Liver (tissue), 9 donors: ENCODE measurements around the gene NCKIPSD. TPM values are rescaled to one million over a fixed set of nuclear protein-coding genes. Genes with fewer than 3 reads are reported as not detected.

Experiments used
- DNase-seq: peaks from one replicate; pipeline ENCODE4 v3.0.0-alpha.2; 2017; ENCODE audit warnings: low spot score
- H3K27ac ChIP-seq, 2 donors: one replicate each; pipeline ENCODE4 v1.7.0; 2013; ENCODE audit warnings: inconsistent platforms in 2 of 2, low read length in 2 of 2, control low read depth in 1 of 2, low read depth in 1 of 2, mild to moderate bottlenecking in 1 of 2
- H3K27me3 ChIP-seq, 4 donors: one replicate each; pipeline versions ENCODE4 v1.6.1 to v1.7.0; 2013; ENCODE audit warnings: low read length in 3 of 4, inconsistent platforms in 1 of 4, mild to moderate bottlenecking in 1 of 4, moderate library complexity in 1 of 4; ENCODE audit not compliant: control insufficient read depth in 4 of 4, insufficient read depth in 4 of 4
- H3K36me3 ChIP-seq, 4 donors: one replicate each; pipeline versions ENCODE4 v1.6.1 to v1.7.0; 2013; ENCODE audit warnings: low read length in 3 of 4, mild to moderate bottlenecking in 3 of 4, low read depth in 1 of 4, moderate library complexity in 1 of 4; ENCODE audit not compliant: control insufficient read depth in 4 of 4, insufficient read depth in 3 of 4
- H3K4me1 ChIP-seq, 4 donors: one replicate each; pipeline versions ENCODE4 v1.6.1 to v1.7.0; 2013; ENCODE audit warnings: low read length in 3 of 4, mild to moderate bottlenecking in 3 of 4, moderate library complexity in 1 of 4; ENCODE audit not compliant: control insufficient read depth in 4 of 4, insufficient read depth in 4 of 4
- H3K4me3 ChIP-seq, 3 donors: one replicate each; pipeline versions ENCODE4 v1.6.1 to v1.7.0; 2013; ENCODE audit warnings: low read length in 3 of 3, control low read depth in 1 of 3, low read depth in 1 of 3, mild to moderate bottlenecking in 1 of 3
- H3K9ac ChIP-seq, 2 donors: one replicate each; pipeline ENCODE4 v1.7.0; 2013; ENCODE audit warnings: low read length in 2 of 2, mild to moderate bottlenecking in 2 of 2, moderate library complexity in 2 of 2, control low read depth in 1 of 2, low read depth in 1 of 2
- H3K9me3 ChIP-seq, 4 donors: one replicate each; pipeline versions ENCODE4 v1.6.1 to v1.7.0; 2013; ENCODE audit warnings: low read length in 3 of 4; ENCODE audit not compliant: control insufficient read depth in 4 of 4
- EGR1 ChIP-seq, 2 donors: IDR thresholded peaks; 2 replicates each; pipeline ENCODE4 v1.6.1; 2016 to 2018; ENCODE audit warnings: antibody characterized with exemption in 2 of 2, low read depth in 2 of 2
- FOXA1 ChIP-seq: IDR thresholded peaks from 2 replicates; pipeline ENCODE4 v1.6.1; 2016; ENCODE audit warnings: antibody characterized with exemption
- FOXA2 ChIP-seq: IDR thresholded peaks from 2 replicates; pipeline ENCODE4 v1.6.1; 2016; ENCODE audit warnings: antibody characterized with exemption
- GABPA ChIP-seq, 2 donors: IDR thresholded peaks in 1 of 2; conservative IDR thresholded peaks in 1 of 2; 2 replicates each; pipeline ENCODE4 v1.6.1; 2016; ENCODE audit warnings: antibody characterized with exemption in 2 of 2, mild to moderate bottlenecking in 1 of 2, moderate library complexity in 1 of 2
- HNF4A ChIP-seq, 2 donors: conservative IDR thresholded peaks; 2 replicates each; pipeline ENCODE4 v1.6.1; 2016; ENCODE audit warnings: antibody characterized with exemption in 2 of 2, mild to moderate bottlenecking in 2 of 2
- HNF4G ChIP-seq: IDR thresholded peaks from 2 replicates; pipeline ENCODE4 v1.6.1; 2016; ENCODE audit warnings: antibody characterized with exemption
- JUND ChIP-seq, 2 donors: IDR thresholded peaks; 2 replicates each; pipeline ENCODE4 v1.6.1; 2016; ENCODE audit warnings: antibody characterized with exemption in 2 of 2
- MAX ChIP-seq: IDR thresholded peaks from 2 replicates; pipeline ENCODE4 v1.6.1; 2016; ENCODE audit warnings: antibody characterized with exemption
- NR2F2 ChIP-seq: IDR thresholded peaks from 2 replicates; pipeline ENCODE4 v1.6.1; 2016; ENCODE audit warnings: antibody characterized with exemption
- RAD21 ChIP-seq, 2 donors: IDR thresholded peaks; 2 replicates each; pipeline ENCODE4 v1.6.1; 2016; ENCODE audit warnings: antibody characterized with exemption in 2 of 2, mild to moderate bottlenecking in 2 of 2
- REST ChIP-seq: IDR thresholded peaks from 2 replicates; pipeline ENCODE4 v1.6.1; 2016; ENCODE audit warnings: antibody characterized with exemption, mild to moderate bottlenecking
- RXRA ChIP-seq, 2 donors: IDR thresholded peaks; 2 replicates each; pipeline ENCODE4 v1.6.1; 2017 to 2018; ENCODE audit warnings: antibody characterized with exemption in 2 of 2, mild to moderate bottlenecking in 1 of 2
- SP1 ChIP-seq: IDR thresholded peaks from 2 replicates; pipeline ENCODE4 v1.6.1; 2018; ENCODE audit warnings: antibody characterized with exemption, mild to moderate bottlenecking
- TAF1 ChIP-seq: conservative IDR thresholded peaks from 2 replicates; pipeline ENCODE4 v1.6.1; 2016; ENCODE audit warnings: antibody characterized with exemption, mild to moderate bottlenecking
- YY1 ChIP-seq: IDR thresholded peaks from 2 replicates; pipeline ENCODE4 v1.6.1; 2016; ENCODE audit warnings: antibody characterized with exemption, mild to moderate bottlenecking
- ZBTB33 ChIP-seq: IDR thresholded peaks from 2 replicates; pipeline ENCODE4 v1.6.1; 2016; ENCODE audit warnings: antibody characterized with exemption
- WGBS: extraction: QIAGEN DNeasy Blood & Tissue Kit; methylation state at CpG from one replicate; pipeline ENCODE4 v1.1.7; 2013; 5-methylcytosine and 5-hydroxymethylcytosine counted together
- polyA plus RNA-seq, 2 donors: library from polyadenylated mRNA; stranded (reverse) in 1 of 2; unstranded in 1 of 2; fragments of 200-250 nt in 1 of 2; fragments of >200 nt in 1 of 2; fragmentation: Nextera tagmentation in 1 of 2; extraction: Ambion mirVana in 1 of 2; gene quantifications; one replicate each; pipeline versions ENCODE4 v1.2.1 to v1.2.3, GENCODE V29; 2013 to 2015
- total RNA-seq, 2 donors: library from RNA; depleted of rRNA; stranded (reverse); fragments of >200 nt; gene quantifications; one replicate each; pipeline ENCODE4 v1.2.3, GENCODE V29; 2014
- TF ChIP-seq, protein P1 (sequence below): fragments of 150-350 bp; IDR thresholded peaks from 2 replicates; pipeline ENCODE4 v1.5.1; 2017; ENCODE audit warnings: improper control_type of control experiment, low read depth, low read length; ENCODE audit not compliant: missing input control
- TF ChIP-seq, protein P2 (sequence below): IDR thresholded peaks from 2 replicates; pipeline ENCODE4 v1.6.1; 2016; ENCODE audit warnings: antibody characterized with exemption
- donor health status: healthy.
- donor health status: healthy.
- donor health status: healthy.
- donor health status: healthy.
- donor health status: healthy.

NCKIPSD gene
- total and polyA plus RNA-seq, 4 donors, result 5.9 to 12.9 (median 8.7) TPM

DNA sequence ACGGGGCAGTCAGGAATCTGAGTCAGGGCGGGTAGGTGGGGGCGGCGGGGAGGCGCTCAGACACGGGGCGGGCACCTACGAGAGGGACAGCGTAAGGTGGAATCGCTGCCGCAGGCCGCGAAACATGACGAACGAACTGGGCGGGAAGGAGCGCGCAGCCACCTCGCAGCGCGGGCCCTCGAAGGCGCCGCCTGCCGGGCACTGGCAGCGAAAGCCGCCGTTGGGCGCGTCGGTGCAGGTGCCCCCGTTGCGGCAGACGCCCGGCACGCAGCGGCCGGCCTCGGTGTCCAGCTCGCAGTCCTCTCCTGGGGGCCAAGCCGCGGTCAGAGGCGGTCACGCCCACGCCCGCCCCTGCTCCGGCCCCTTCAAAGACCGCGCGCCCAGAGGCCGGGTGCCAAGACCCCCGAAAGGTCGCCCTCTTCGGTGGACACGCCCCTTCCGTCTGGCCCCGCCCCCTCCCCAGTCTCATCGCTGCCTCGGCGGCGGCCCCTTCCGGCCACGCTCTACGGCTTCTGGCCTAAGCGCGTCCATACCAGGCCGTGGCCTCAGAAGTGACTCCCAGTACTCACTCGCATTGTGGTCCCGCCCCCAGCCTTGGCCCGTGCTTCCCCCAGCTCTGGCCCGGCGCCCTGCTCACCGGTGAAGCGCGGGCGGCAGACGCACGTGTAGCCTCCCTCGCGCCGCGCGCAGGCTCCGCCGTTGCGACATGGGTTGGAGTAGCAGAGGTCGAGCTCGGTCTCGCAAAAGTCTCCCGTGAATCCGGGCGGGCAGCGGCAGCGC, 29.5 kb downstream of the NCKIPSD start:
- H3K9ac ChIP-seq, result no peak overlapping the region
- peak overlapping the region in 2 of 3 donors; percentile 12 to 59 for H3K4me3 ChIP-seq
- WGBS, result 5% methylated on average over 94 of the region's 94 CpGs
- no peaks in the 10 kb centered on the region for H3K36me3 ChIP-seq
- TF ChIP-seq MAX (no peak), GABPA (IDR thresholded peaks at IDR 0.05 in 1 of 2, conservative IDR thresholded peaks at IDR 0.05 in 1 of 2) (peak in 1 of 2 donors; percentile 69), JUND (IDR thresholded peaks at IDR 0.05) (no peak), RAD21 (IDR thresholded peaks at IDR 0.05) (peak in 1 of 2 donors; percentile 17), ZBTB33 (no peak), HNF4G (no peak), SP1 (no peak), NR2F2 (peak; percentile 19), FOXA1 (no peak), FOXA2 (no peak), TAF1 (no peak), HNF4A (conservative IDR thresholded peaks at IDR 0.05) (no peak), YY1 (no peak), EGR1 (IDR thresholded peaks at IDR 0.05; ENCODE audit: low read depth in 2 of 2) (no peak), REST (peak; percentile 67), RXRA (IDR thresholded peaks at IDR 0.05) (no peak)
- TF ChIP-seq, protein P1, sequence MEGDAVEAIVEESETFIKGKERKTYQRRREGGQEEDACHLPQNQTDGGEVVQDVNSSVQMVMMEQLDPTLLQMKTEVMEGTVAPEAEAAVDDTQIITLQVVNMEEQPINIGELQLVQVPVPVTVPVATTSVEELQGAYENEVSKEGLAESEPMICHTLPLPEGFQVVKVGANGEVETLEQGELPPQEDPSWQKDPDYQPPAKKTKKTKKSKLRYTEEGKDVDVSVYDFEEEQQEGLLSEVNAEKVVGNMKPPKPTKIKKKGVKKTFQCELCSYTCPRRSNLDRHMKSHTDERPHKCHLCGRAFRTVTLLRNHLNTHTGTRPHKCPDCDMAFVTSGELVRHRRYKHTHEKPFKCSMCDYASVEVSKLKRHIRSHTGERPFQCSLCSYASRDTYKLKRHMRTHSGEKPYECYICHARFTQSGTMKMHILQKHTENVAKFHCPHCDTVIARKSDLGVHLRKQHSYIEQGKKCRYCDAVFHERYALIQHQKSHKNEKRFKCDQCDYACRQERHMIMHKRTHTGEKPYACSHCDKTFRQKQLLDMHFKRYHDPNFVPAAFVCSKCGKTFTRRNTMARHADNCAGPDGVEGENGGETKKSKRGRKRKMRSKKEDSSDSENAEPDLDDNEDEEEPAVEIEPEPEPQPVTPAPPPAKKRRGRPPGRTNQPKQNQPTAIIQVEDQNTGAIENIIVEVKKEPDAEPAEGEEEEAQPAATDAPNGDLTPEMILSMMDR, result peak; percentile 43
- TF ChIP-seq, protein P2, sequence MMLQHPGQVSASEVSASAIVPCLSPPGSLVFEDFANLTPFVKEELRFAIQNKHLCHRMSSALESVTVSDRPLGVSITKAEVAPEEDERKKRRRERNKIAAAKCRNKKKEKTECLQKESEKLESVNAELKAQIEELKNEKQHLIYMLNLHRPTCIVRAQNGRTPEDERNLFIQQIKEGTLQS, result no peak
- H3K4me1 ChIP-seq, result peaks cover 0 to 9% (median 1%) of the 10 kb centered on the region in 4 donors
- peaks cover 0 to 6% (median 0%) of the 10 kb centered on the region in 4 donors for H3K9me3 ChIP-seq
- DNase-seq, result peak; percentile 87
- no peaks in the 10 kb centered on the region for H3K27me3 ChIP-seq
- H3K27ac ChIP-seq, result peak overlapping the region in 1 of 2 donors; percentile 44
